A549 (cell line): ENCODE data around the gene CEP85.

Experiments used
- CTCF ChIP-seq: fragments of >200 bp; sonication (Bioruptor Twin); formaldehyde crosslinking; IDR thresholded peaks from 3 replicates; pipeline ENCODE4 v1.5.1; 2016
- E2F6 ChIP-seq: IDR thresholded peaks from 2 replicates; pipeline ENCODE4 v1.6.1; 2012; ENCODE audit warnings: low read depth, borderline replicate concordance
- JUNB ChIP-seq: fragments of >200 bp; sonication (Bioruptor Twin); formaldehyde crosslinking; IDR thresholded peaks from 2 replicates; pipeline ENCODE4 v1.6.1; 2016
- KDM1A ChIP-seq: fragments of 200-600 bp; sonication (generic); IDR thresholded peaks from 2 replicates; pipeline ENCODE4 v1.6.1; 2016; ENCODE audit warnings: low read depth, mild to moderate bottlenecking
- MAFK ChIP-seq: fragments of 450-650 bp; IDR thresholded peaks from 2 replicates; pipeline ENCODE4 v1.6.1; 2014; ENCODE audit not compliant: partially characterized antibody
- MAX ChIP-seq: IDR thresholded peaks from 2 replicates; pipeline ENCODE4 v1.6.1; 2012
- POLR2A ChIP-seq: IDR thresholded peaks from 2 replicates; pipeline ENCODE4 v1.6.1; 2012; ENCODE audit warnings: mild to moderate bottlenecking, low read length

- TF ChIP-seq KDM1A: no peak
- TF ChIP-seq MAX: no peak
- TF ChIP-seq E2F6: no peak
- TF ChIP-seq CTCF: no peak
- TF ChIP-seq POLR2A: no peak
- TF ChIP-seq MAFK: no peak
- TF ChIP-seq JUNB: no peak
Measured at GRCh38 chr1:26259578-26259977, 25.6 kb downstream of the CEP85 start.
